GM18867 (cell line): ENCODE data around the gene ITFG1.

ENCODE experiments used
- ATAC-seq: cut with Tn5 transposase; IDR thresholded peaks from one replicate; pipeline ENCODE4 v1.9.1; 2021; ENCODE audit warnings: mild to moderate bottlenecking, moderate library complexity; ENCODE audit not compliant: unreplicated experiment

ITFG1 gene

DNA sequence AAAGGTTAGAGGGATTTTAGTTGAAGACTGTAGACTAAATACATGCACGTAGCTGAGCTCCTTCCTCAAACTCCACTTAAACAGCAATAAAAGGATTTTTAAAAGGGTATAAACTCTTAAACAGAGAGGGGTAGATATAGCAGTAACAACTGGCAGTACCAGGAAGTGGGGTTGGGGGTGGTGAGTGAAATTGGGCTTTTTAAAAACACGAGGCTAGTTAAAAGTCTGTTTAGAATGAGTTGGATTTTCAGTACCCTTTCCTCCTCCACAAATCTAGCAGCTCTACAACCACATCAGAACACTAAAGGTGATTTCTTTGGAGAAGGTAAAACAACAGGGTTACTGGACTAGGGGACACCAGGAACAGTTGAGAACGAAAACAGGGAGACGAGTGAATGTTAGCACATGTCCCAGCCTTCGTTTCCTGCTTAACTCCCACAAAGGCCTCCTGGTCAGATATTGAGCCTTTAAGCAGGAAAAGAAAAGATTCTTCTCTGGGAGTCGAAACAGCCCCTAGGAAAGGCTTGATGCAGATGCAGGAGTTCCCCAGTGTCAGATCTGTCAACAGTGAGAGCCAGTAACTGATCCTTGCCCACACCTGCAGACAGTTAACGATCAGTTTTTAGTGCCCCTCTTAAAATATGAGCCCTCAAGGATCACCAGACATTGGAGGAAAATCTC, 331.0 kb downstream of the ITFG1 start:
- ATAC-seq = no peak

GRCh38 chr16:47127541-47127940, 333.3 kb downstream of the ITFG1 start:
- no peak for ATAC-seq

DNA sequence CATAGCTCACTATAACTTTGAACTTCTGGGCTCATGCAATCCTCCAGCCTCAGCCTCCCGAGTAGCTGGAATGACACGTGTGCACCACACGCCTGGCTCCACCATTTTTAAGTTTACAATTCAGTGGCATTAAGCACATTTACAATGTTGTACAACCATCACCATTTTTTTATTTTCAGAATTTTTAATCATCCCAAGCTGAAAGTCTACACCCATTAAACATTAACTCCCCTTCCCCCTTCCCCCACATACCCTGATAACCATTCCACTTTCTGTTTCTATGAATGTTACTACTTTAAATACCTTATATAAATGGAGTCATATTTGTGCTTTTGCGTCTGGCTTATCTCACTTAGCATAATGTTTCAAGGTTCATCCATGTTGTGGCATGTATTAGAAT, 335.1 kb downstream of the ITFG1 start:
- no peak for ATAC-seq

GRCh38 chr16:47113130-47113529, 347.7 kb downstream of the ITFG1 start:
- ATAC-seq = no peak

DNA sequence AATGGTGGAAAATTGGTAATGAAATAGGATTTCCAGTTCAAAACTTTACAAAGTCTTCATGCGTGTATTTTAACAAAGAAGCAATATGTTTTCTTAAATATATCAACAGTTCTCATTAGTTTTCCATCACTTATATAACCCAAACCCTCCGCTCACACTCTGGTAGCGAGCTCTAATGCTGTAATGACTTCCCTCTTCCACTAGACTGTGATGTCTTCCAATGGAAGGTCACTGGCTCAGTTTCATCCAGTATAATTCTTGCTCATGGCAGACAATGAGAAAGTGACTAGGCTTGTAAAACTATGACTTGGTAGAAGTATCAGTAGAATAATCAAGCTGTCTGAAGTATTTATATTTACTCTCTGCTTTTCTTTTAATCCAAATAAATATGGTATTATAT, 349.9 kb downstream of the ITFG1 start:
- no peak for ATAC-seq

DNA sequence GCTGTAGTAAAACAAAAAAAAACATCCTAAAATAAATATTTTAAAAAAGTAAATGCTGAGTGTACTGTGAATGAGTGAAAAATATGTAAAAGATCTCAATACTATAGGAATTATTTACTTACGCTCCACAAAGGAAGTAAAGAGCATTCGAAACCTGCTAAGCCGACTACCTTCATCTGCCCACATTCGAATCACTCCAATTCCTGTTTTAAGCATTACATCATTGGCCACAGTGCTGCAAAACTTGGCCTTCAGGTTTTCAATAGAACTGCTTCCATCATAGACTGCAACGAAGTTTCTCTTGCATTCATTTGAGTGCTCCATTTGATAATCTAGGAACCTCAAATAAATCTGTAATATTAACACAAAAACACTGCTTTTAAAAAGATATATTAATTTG, 351.5 kb downstream of the ITFG1 start:
- ATAC-seq = no peak
